ENCODE measurements around the gene GOLGB1.

Gene GOLGB1

DNA sequence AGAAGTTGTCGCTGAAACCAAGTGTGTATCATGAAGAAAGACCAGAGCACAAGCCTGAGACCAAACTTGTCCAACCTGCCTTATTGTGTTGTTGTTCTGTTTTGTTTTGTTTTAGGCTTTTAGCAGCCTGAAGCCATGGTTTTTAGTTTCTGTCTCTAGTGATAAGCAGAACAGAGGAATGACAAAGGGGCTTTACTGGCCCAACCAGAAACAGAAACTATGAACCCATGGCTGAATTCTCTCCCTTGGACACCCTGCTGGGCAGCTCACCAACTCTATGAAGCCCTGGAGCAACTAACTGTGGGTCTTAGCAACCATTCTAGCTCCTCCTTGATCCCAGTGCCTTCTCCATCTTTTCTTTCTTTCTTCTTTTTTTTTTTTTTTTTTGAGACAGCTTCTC, 119.2 kb downstream of the GOLGB1 start:
- FAIRE-seq = no peak

DNA sequence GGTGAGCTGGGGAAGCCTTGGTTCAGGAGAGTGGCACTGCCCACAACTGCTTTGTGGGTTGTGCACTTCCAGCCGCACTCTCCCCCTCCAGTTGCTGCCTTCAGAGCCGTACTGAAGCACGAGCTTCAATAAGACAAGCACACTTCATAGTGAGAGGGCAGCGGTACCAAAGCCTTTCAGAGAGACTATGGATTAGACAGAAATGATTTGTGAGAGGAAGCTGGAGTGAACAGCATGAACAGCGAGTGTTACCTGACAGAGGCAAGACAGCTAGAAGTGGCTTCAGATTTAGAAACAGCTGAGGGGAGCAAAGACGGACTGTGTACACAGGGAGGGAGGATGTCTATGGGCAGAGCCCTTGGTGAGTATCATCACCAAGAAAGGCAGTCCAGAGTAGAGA, 119.9 kb downstream of the GOLGB1 start:
- FAIRE-seq = no peak

DNA sequence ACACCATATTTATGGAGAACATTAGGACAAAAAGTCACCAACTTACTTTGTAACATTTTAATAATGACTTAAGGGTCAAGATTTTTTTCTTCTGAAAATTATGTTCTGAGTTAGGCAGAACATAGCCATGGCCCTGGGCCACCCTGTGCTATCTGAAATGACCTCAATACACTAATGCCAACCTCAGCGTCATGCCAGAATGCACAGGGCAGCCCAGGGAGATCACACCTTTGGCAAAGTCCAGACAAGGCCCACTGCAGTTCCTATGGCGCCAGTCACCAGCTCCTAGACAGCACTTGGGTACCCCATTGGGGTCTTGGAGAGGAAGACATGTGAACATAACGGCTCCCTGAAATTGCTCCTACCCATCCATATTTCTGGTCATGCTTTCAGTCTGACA, 121.9 kb downstream of the GOLGB1 start:
- FAIRE-seq = no peak

DNA sequence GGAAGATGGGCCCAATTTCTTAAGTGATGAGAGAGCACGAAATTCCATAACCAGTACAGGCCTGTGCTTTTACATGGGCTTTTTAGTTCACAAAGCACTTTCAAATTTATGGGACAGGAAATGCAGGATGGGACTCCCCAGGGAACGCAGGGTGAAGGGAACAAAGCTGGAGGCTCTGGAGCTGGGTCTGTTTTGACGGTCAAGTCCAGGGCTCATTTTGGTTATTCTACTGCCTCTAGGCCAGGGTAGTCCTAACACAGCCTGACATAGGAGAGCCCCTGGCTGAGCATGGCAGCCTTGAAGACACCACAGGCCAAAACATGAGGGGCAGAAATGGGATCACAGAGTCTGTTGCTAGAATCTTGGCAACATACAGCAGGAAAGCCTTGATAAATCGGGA, 122.3 kb downstream of the GOLGB1 start:
- no peak for FAIRE-seq

DNA sequence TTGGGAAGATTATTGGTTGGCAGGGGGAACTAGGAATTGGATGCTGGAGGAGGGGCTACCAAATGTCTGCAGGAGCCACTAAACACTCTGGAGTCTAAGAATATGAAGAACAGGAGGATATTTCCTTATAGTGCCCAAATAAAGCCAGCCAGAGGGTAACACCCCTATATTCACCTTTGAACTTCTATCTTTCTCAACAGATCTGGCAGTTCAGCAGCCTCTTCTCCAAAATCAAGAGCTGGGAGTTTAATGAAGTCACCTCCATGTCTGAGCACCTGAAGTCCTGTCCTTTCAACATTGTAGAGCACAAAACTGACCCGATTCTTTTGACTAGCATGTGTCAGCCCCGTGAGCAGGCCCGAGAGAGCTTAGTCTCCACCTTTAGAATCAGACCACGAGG, 123.0 kb downstream of the GOLGB1 start:
- no peak for FAIRE-seq

DNA sequence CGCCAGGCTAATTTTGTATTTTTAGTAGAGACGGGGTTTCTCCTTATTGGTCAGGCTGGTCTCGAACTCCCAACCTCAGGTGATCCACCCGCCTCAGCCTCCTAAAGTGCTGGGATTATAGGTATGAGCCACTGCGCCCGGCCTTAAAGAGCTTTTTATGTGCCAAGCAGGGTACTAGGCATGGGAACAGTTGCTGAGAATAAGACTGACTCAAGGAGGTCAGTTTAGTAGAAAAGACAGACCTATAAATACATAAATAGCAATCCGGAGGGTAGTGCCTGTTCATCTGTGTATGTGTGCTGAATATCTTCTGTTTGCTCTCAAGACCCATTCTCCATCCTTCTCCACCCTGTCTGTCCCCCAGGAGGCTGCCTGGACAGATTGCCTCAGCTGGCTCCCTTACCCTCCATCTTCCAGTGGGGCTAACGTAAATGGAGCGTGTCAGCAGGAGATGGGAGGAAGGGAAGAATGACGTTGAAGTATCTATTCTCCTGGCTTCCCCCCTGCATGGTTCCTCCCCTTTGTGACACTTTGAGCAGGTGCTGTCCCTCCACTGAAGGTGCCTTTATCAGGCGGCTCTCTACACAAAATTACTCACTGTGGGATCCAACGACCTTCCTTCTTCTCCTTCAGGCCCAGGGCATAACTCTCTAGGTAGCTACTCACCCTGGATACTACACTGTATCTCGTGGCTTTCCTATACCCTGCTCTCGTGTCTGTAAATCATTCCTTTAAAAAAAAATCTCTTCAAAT, 125.2 kb downstream of the GOLGB1 start:
- FAIRE-seq = no peak

DNA sequence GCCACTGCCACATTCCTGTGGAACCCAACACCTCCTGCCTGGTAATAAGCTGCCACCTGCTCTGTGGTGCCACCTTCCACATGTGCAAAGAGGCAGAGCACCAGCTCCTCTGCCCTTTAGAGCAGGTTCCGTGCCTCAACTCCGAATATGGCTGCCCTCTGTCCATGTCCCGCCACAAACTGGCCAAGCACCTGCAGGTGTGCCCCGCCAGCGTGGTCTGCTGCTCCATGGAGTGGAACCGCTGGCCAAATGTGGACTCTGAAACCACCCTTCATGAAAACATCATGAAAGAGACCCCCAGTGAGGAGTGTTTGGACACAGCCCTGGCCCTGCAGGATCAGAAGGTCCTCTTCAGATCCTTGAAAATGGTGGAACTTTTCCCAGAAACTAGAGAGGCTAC, 128.1 kb downstream of the GOLGB1 start:
- FAIRE-seq = no peak

DNA sequence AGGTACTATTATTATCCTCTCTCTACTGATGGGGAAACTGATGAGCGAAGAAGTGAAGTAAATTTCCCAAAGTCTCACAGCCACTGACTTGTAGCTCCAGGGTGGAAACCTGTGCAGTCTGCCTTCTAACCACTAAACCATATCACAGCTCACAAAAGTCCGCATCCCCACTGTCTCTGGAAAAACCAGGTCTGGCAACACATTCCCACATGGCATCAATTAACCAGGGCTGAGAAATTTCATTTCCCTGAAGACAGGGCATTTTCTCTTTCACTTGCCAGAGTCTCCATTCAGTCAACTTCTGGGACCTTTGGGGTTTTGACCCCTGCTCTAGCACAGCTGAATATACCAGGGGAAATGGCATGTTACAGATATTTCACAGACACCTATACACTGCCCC, 129.8 kb downstream of the GOLGB1 start:
- FAIRE-seq = no peak

Data from colon (tissue), 2 donors.